ENCODE results near the gene ANKRD52. TPM values are rescaled to one million over a fixed set of nuclear protein-coding genes. Genes with fewer than 3 reads are reported as not detected.
"Not testable (repeated sequence)": the region's sequence is repeated elsewhere in the genome, so short reads cannot be mapped to it uniquely, and the experiment has no call there.

Gene ANKRD52
- total and polyA plus RNA-seq, 7 donors = 5.7 to 37.5 (median 19.4) TPM

GRCh38 chr12:56278905-56279304, 20.7 kb upstream of the ANKRD52 start:
- Histone ChIP-seq H3K27me3 (ENCODE audit: insufficient read depth in 3 of 3, low read length in 2 of 3) (no peaks in the 10 kb centered on the region), H3K4me1 (no peaks in the 10 kb centered on the region), H3K9me3 (no peaks in the 10 kb centered on the region), H3K36me3 (ENCODE audit: insufficient read depth in 1 of 2, low read depth in 1 of 2) (peaks cover 28 to 100% of the 10 kb centered on the region in 2 donors), H3K27ac (no peak overlapping the region), H3K4me3 (no peak overlapping the region)
- ATAC-seq (no peak), DNase-seq (no peak)
- TF ChIP-seq CTCF (IDR thresholded peaks at IDR 0.05) = no peak
- WGBS, 3 donors = 87 to 93% (median 90%) methylated on average over 3 of the region's 3 CpGs
- intact Hi-C loops (cut with DNase I) = no loop called here

GRCh38 chr12:56274299-56274698, 16.1 kb upstream of the ANKRD52 start:
- DNase-seq = no peak
- H3K36me3 ChIP-seq (ENCODE audit: insufficient read depth in 1 of 2, low read depth in 1 of 2) = peaks cover 15 to 96% of the 10 kb centered on the region in 2 donors
- no peaks in the 10 kb centered on the region for H3K9me3 ChIP-seq
- no peak for ATAC-seq
- intact Hi-C loops (cut with DNase I) = no loop called here
- no peak overlapping the region for H3K4me3 ChIP-seq
- no peaks in the 10 kb centered on the region for H3K27me3 ChIP-seq (ENCODE audit: insufficient read depth in 3 of 3, low read length in 2 of 3)
- no peak overlapping the region for H3K27ac ChIP-seq
- H3K4me1 ChIP-seq = peaks cover 31% of the 10 kb centered on the region
- TF ChIP-seq CTCF (IDR thresholded peaks at IDR 0.05) = no peak
- WGBS, 3 donors = 93 to 97% (median 95%) methylated on average over 2 of the region's 2 CpGs

GRCh38 chr12:56272468-56272867, 14.3 kb upstream of the ANKRD52 start:
- ATAC-seq; intact Hi-C loops (cut with DNase I); H3K27me3 ChIP-seq (ENCODE audit: insufficient read depth in 3 of 3, low read length in 2 of 3); H3K4me3 ChIP-seq; DNase-seq; H3K9me3 ChIP-seq: not testable (repeated sequence)
- Histone ChIP-seq H3K4me1 (peaks cover 49% of the 10 kb centered on the region), H3K27ac (peak overlapping the region; percentile 53), H3K36me3 (ENCODE audit: insufficient read depth in 1 of 2, low read depth in 1 of 2) (peaks cover 9 to 80% of the 10 kb centered on the region in 2 donors)
- 31 to 51% (median 32%) methylated on average over 2 of the region's 2 CpGs for WGBS, 3 donors

- DNase-seq (no peak), ATAC-seq (peak; percentile 61 to 83 (median 74))
- TF ChIP-seq CTCF (IDR thresholded peaks at IDR 0.05) = peak; percentile 45
- intact Hi-C loops (cut with DNase I) = no loop called here
- Histone ChIP-seq H3K27ac (peak overlapping the region; percentile 65), H3K4me3 (peak overlapping the region; percentile 2), H3K9me3 (no peaks in the 10 kb centered on the region), H3K4me1 (peaks cover 55% of the 10 kb centered on the region), H3K36me3 (ENCODE audit: insufficient read depth in 1 of 2, low read depth in 1 of 2) (peaks cover 9 to 66% of the 10 kb centered on the region in 2 donors), H3K27me3 (ENCODE audit: insufficient read depth in 3 of 3, low read length in 2 of 3) (no peaks in the 10 kb centered on the region)
- WGBS, 3 donors = 3 to 7% (median 7%) methylated on average over 1 of the region's 1 CpG
Observed at GRCh38 chr12:56271031-56271430, 12.8 kb upstream of the ANKRD52 start.

GRCh38 chr12:56267443-56268071, 9.4 kb upstream of the ANKRD52 start:
- H3K36me3 ChIP-seq (ENCODE audit: insufficient read depth in 1 of 2, low read depth in 1 of 2) = peaks cover 4 to 31% of the 10 kb centered on the region in 2 donors
- no peaks in the 10 kb centered on the region for H3K9me3 ChIP-seq
- peak; percentile 15 to 59 (median 42) for ATAC-seq
- peaks cover 59% of the 10 kb centered on the region for H3K4me1 ChIP-seq
- H3K27me3 ChIP-seq (ENCODE audit: insufficient read depth in 3 of 3, low read length in 2 of 3) = no peaks in the 10 kb centered on the region
- H3K27ac ChIP-seq = peak overlapping the region; percentile 96
- TF ChIP-seq CTCF (IDR thresholded peaks at IDR 0.05) = no peak
- H3K4me3 ChIP-seq = peak overlapping the region; percentile 87
- intact Hi-C loops (cut with DNase I) = no loop called here
- WGBS, 3 donors = 7 to 14% (median 7%) methylated on average over 21 of the region's 21 CpGs
- DNase-seq = peak; percentile 74 to 86

Data from psoas muscle (tissue), 8 donors.